HepG2 (cell line): ENCODE data around the gene ATP8A1. TPM values are rescaled to one million over a fixed set of nuclear protein-coding genes. Genes with fewer than 3 reads are reported as not detected.
A peak's percentile ranks its signal among the peaks of the same experiment; 100 is the strongest.

Experiments
- ATAC-seq: fragments of 200-7000 bp; cut with Tn5 transposase; 3 replicates; pipeline ENCODE4 v1.9.1; 2020; ENCODE audit warnings: mild to moderate bottlenecking, moderate library complexity
- BruUV-seq: library from RNA; stranded (reverse); fragments of 400-500 nt; replicated peaks from 2 replicates; lab custom pipeline; 2021; lab: Mats Ljungman, UMichigan
- CTCF ChIA-PET: fragments of 300-600 bp; formaldehyde crosslinking; extraction: SDS; loops from one replicate; lab custom pipeline; 2021; ENCODE audit warnings: low total read pairs, inconsistent platforms, low intra/inter-chr PET ratio; lab: Yijun Ruan, JAX
- POLR2A ChIA-PET: fragments of 350-600 bp; sonication (Branson Sonifier 250); formaldehyde crosslinking; loops from one replicate; lab custom pipeline; 2020; ENCODE audit warnings: antibody characterized with exemption, inconsistent platforms; lab: Yijun Ruan, JAX
- DNase-seq: peaks from one replicate; pipeline ENCODE4 v3.0.0-alpha.2; 2015; ENCODE audit warnings: low spot score
- FAIRE-seq: peaks from 3 replicates; lab custom pipeline; 2011; peaks lifted over from hg19 to GRCh38; lab: Jason Lieb, UNC
- H2AFZ ChIP-seq: one replicate; pipeline ENCODE4 v1.6.1; 2011; ENCODE audit warnings: low read length, inconsistent platforms
- H3K27ac ChIP-seq: fragments of 300-600 bp; 3 replicates; pipeline ENCODE4 v1.8.0; 2011; ENCODE audit warnings: mixed run types, mild to moderate bottlenecking, mixed read lengths, low read length, inconsistent platforms; ENCODE audit not compliant: insufficient read depth; ENCODE audit errors: extremely low read length
- H3K27me3 ChIP-seq, 2 experiments: fragments of 200-600 bp in 1 of 2; 2 replicates in 1 of 2; 3 replicates in 1 of 2; pipeline versions ENCODE4 v1.6.0 to v1.8.0; 2011; ENCODE audit warnings: low read length in 2 of 2, mild to moderate bottlenecking in 2 of 2, moderate library complexity in 2 of 2, inconsistent platforms in 1 of 2; ENCODE audit not compliant: insufficient read depth in 2 of 2, control insufficient read depth in 1 of 2
- H3K36me3 ChIP-seq, 2 experiments: fragments of 200-600 bp in 1 of 2; replicated peaks in 1 of 2; 2 replicates in 1 of 2; 3 replicates in 1 of 2; pipeline versions ENCODE4 v1.5.1 to v1.8.0; 2011; ENCODE audit warnings: low read length in 2 of 2, inconsistent platforms in 1 of 2; ENCODE audit not compliant: insufficient read depth in 2 of 2, control insufficient read depth in 1 of 2
- H3K4me1 ChIP-seq: 2 replicates; pipeline ENCODE4 v1.5.1; 2012; ENCODE audit warnings: low read length, inconsistent platforms; ENCODE audit not compliant: insufficient read depth
- H3K4me2 ChIP-seq: 2 replicates; pipeline ENCODE4 v1.6.0; 2011; ENCODE audit warnings: low read depth, low read length, inconsistent platforms
- H3K4me3 ChIP-seq, 3 experiments: fragments of 200-600 bp in 1 of 3; sonication (generic), shearing (Covaris generic) in 1 of 3; replicated peaks in 1 of 3; 2 replicates each; pipeline ENCODE4 v1.5.1; 2011 to 2016; ENCODE audit warnings: low read length in 3 of 3, inconsistent platforms in 2 of 3, low read depth in 2 of 3, mild to moderate bottlenecking in 2 of 3, control low read depth in 1 of 3, mixed read lengths in 1 of 3; ENCODE audit not compliant: insufficient read depth in 1 of 3
- H3K79me2 ChIP-seq: one replicate; pipeline ENCODE4 v1.6.1; 2011; ENCODE audit warnings: low read length, inconsistent platforms; ENCODE audit not compliant: insufficient read depth
- H3K9ac ChIP-seq: 2 replicates; pipeline ENCODE4 v1.6.0; 2011; ENCODE audit warnings: mild to moderate bottlenecking, low read depth, low read length, inconsistent platforms; ENCODE audit not compliant: insufficient read depth
- H3K9me3 ChIP-seq: 2 replicates; pipeline ENCODE4 v1.5.1; 2012; ENCODE audit warnings: mild to moderate bottlenecking, low read length
- H4K20me1 ChIP-seq: 2 replicates; pipeline ENCODE4 v1.6.0; 2011; ENCODE audit warnings: inconsistent platforms, mild to moderate bottlenecking, low read length, moderate library complexity; ENCODE audit not compliant: insufficient read depth
- CAMTA2 ChIP-seq: sonication (generic); formaldehyde crosslinking; IDR thresholded peaks from 2 replicates; pipeline ENCODE4 v1.4.0; 2020; ENCODE audit warnings: mild to moderate bottlenecking, missing genetic modification reagents, borderline replicate concordance
- MAFF ChIP-seq: IDR thresholded peaks from 2 replicates; pipeline ENCODE4 v1.6.1; 2011; ENCODE audit warnings: low read depth, low read length, improper control_type of control experiment
- MAFK ChIP-seq, 2 experiments: IDR thresholded peaks in 1 of 2; conservative IDR thresholded peaks in 1 of 2; 2 replicates each; pipeline ENCODE4 v1.6.1; 2011; ENCODE audit warnings: improper control_type of control experiment in 2 of 2, low read length in 2 of 2
- NFE2L2 ChIP-seq: fragments of 150-350 bp; IDR thresholded peaks from 2 replicates; pipeline ENCODE4 v1.6.1; 2014; ENCODE audit warnings: low read length
- TAF1 ChIP-seq: sonication (generic); formaldehyde crosslinking; IDR thresholded peaks from 2 replicates; pipeline ENCODE4 v1.4.0; 2020; ENCODE audit warnings: missing genetic modification reagents
- ZKSCAN1 ChIP-seq: fragments of 150-350 bp; IDR thresholded peaks from 2 replicates; pipeline ENCODE4 v1.6.1; 2014; ENCODE audit warnings: low read length
- WGBS: methylation state at CpG from one replicate; pipeline ENCODE4 v1.1.6; 2017; ENCODE audit warnings: low lambda C conversion rate; 5-methylcytosine and 5-hydroxymethylcytosine counted together
- in situ Hi-C: cut with HindIII; loops from 2 replicates; pipeline ENCODE4 v1.10.0; 2017; ENCODE audit warnings: low pct_unique_long_range_greater_than_20kb; ENCODE audit not compliant: extremely low pct_ligation_motif_present
- intact Hi-C: fragments of 100-400 bp; cut with micrococcal nuclease; formaldehyde crosslinking; loops from one replicate; pipeline ENCODE4 v1.10.0; 2022; ENCODE audit not compliant: unreplicated experiment
- polyA plus RNA-seq, 8 experiments: library from polyadenylated mRNA; depleted of rRNA in 3 of 8; stranded (reverse) in 7 of 8; unstranded in 1 of 8; fragments of >200 nt; fragmentation: Illumina TruSeq in 4 of 8; extraction: Trizol in 4 of 8; gene quantifications; 2 replicates each; pipeline versions ENCODE4 v1.2.1 to v1.2.3, GENCODE V29; 2011 to 2016; ENCODE audit warnings: low read depth in 4 of 8, missing spikeins in 1 of 8, mixed read lengths in 1 of 8; ENCODE audit not compliant: insufficient read depth in 1 of 8
- total RNA-seq, 5 experiments: library from RNA; depleted of rRNA; stranded (reverse); fragments of >200 nt; fragmentation: Illumina TruSeq; extraction: Trizol; gene quantifications; 2 replicates each; pipeline ENCODE4 v1.2.3, GENCODE V29; 2016; ENCODE audit warnings: low read depth in 1 of 5
- TF ChIP-seq, protein P1 (sequence below): sonication (generic); formaldehyde crosslinking; IDR thresholded peaks from 2 replicates; pipeline ENCODE4 v1.4.0; 2020; ENCODE audit warnings: mild to moderate bottlenecking, missing genetic modification reagents
- TF ChIP-seq, protein P2 (sequence below): sonication (generic); formaldehyde crosslinking; IDR thresholded peaks from 2 replicates; pipeline ENCODE4 v1.5.0; 2020; ENCODE audit warnings: missing genetic modification reagents

ATP8A1 gene
- total and polyA plus RNA-seq, 2 of the 13 experiments (the other 11 are each of a cell fraction or from before 2014, with no cell fraction given), result 1.7 to 6.2 TPM

GRCh38 chr4:42543762-42544161 is 113.1 kb downstream of the ATP8A1 start (continued):
- TF ChIP-seq CAMTA2 (CRISPR knock-in tag) (no peak), TAF1 (no peak)

DNA sequence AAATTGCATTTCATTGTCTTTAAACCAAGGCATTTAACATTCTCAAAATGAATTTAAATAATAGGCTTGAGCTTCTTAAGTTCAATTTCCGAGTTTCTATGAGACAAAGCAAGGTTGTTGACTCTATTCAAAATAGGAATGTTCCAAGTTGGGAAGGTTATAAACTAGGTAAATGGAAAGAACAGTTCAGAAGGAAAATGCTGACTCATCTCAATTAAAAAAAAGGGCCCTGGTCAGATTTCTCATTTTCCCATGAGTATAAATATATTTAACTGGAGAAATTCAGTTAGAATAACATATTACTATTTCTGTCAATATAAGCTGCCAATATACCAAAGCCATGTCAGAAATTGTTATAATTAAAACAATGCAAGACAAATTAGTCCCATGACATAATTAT is 113.8 kb downstream of the ATP8A1 start:
- CTCF ChIA-PET, result no interaction called here
- no peak overlapping the region for H2AFZ ChIP-seq
- H3K4me3 ChIP-seq, result no peak overlapping the region
- H4K20me1 ChIP-seq, result no peaks in the 10 kb centered on the region
- BruUV-seq, result no TSS peak
- POLR2A ChIA-PET, result no interaction called here
- 35% methylated on average over 1 of the region's 1 CpG for WGBS
- H3K27ac ChIP-seq, result no peak overlapping the region
- DNase-seq, result no peak
- no peaks in the 10 kb centered on the region for H3K9me3 ChIP-seq
- in situ Hi-C loops, result no loop called here
- no peaks in the 10 kb centered on the region for H3K27me3 ChIP-seq
- H3K4me1 ChIP-seq, result no peaks in the 10 kb centered on the region
- no peak for ATAC-seq
- TF ChIP-seq ZKSCAN1 (no peak), NFE2L2 (peak; percentile 62), MAFF (peak; percentile 97), MAFK (conservative IDR thresholded peaks at IDR 0.05 in 1 of 2, IDR thresholded peaks at IDR 0.05 in 1 of 2; ENCODE audit: low read length in 2 of 2) (peak; percentile 96 to 99)
- no peaks in the 10 kb centered on the region for H3K36me3 ChIP-seq
- no peaks in the 10 kb centered on the region for H3K79me2 ChIP-seq
- H3K9ac ChIP-seq, result no peak overlapping the region
- intact Hi-C loops, result no loop called here
- no peak overlapping the region for H3K4me2 ChIP-seq
- FAIRE-seq, result no peak

DNA sequence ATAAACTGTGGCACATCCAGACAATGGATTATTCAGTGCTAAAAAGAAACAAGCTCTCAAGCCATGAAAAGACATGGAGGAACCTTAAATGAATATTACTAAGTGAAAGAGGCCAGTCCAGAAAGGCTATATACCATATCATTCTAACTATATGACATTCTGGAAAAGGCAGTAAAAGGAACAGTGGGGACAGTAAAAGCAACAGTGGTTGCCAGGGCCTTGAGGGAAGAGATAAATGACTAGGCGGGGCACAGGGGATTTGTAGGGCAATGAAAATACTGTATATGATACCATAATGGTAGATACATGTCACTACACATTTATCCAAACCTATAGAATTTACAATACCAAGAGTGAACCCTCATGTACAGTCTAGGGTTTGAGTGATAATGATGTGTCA is 115.3 kb downstream of the ATP8A1 start:
- Histone ChIP-seq H3K4me3 (no peak overlapping the region), H3K9me3 (no peaks in the 10 kb centered on the region), H3K27me3 (no peaks in the 10 kb centered on the region), H2AFZ (no peak overlapping the region), H3K4me1 (no peaks in the 10 kb centered on the region), H3K27ac (no peak overlapping the region), H4K20me1 (no peaks in the 10 kb centered on the region), H3K79me2 (no peaks in the 10 kb centered on the region), H3K36me3 (no peaks in the 10 kb centered on the region), H3K4me2 (no peak overlapping the region), H3K9ac (no peak overlapping the region)
- 91% methylated on average over 1 of the region's 1 CpG for WGBS
- TF ChIP-seq, protein P1, sequence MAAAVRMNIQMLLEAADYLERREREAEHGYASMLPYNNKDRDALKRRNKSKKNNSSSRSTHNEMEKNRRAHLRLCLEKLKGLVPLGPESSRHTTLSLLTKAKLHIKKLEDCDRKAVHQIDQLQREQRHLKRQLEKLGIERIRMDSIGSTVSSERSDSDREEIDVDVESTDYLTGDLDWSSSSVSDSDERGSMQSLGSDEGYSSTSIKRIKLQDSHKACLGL (CRISPR knock-in tag), result no peak
- TF ChIP-seq, protein P2, sequence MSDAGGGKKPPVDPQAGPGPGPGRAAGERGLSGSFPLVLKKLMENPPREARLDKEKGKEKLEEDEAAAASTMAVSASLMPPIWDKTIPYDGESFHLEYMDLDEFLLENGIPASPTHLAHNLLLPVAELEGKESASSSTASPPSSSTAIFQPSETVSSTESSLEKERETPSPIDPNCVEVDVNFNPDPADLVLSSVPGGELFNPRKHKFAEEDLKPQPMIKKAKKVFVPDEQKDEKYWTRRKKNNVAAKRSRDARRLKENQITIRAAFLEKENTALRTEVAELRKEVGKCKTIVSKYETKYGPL (CRISPR knock-in tag), result no peak
- ATAC-seq (no peak), FAIRE-seq (no peak), DNase-seq (no peak)
- in situ Hi-C loops, result no loop called here
- ChIA-PET CTCF (no interaction called here), POLR2A (no interaction called here)
- no TSS peak for BruUV-seq
- intact Hi-C loops, result no loop called here
